Measurements from ENCODE around the gene USH2A.

DNA sequence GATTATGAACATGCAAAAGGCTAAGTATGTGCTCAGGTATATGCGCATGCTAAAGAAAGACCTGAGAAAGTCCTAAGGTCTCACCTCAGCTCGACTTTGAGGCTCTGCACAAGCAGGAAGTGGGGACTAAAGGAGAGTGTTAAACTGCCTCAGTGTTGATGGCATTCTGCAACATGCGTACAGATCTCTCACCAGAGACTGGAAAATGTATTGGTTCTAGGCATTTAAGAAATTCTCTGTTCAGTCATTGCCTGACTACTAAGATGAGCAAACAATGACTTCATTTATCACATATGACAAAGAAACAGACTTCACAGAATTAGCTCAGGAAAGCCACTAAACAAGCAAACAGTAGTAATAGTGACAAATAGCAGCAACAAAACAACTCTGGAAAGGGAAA lies 90.8 kb downstream of the USH2A start:
- TF ChIP-seq, protein P1, sequence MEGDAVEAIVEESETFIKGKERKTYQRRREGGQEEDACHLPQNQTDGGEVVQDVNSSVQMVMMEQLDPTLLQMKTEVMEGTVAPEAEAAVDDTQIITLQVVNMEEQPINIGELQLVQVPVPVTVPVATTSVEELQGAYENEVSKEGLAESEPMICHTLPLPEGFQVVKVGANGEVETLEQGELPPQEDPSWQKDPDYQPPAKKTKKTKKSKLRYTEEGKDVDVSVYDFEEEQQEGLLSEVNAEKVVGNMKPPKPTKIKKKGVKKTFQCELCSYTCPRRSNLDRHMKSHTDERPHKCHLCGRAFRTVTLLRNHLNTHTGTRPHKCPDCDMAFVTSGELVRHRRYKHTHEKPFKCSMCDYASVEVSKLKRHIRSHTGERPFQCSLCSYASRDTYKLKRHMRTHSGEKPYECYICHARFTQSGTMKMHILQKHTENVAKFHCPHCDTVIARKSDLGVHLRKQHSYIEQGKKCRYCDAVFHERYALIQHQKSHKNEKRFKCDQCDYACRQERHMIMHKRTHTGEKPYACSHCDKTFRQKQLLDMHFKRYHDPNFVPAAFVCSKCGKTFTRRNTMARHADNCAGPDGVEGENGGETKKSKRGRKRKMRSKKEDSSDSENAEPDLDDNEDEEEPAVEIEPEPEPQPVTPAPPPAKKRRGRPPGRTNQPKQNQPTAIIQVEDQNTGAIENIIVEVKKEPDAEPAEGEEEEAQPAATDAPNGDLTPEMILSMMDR (IDR thresholded peaks at IDR 0.05), result no peak
- TF ChIP-seq POLR2A (IDR thresholded peaks at IDR 0.05), result no peak
- TF ChIP-seq EP300 (IDR thresholded peaks at IDR 0.05), result no peak
- TF ChIP-seq POLR2AphosphoS5 (IDR thresholded peaks at IDR 0.05), result no peak
